Measurements from ENCODE around the gene GIMAP8. TPM values are rescaled to one million over a fixed set of nuclear protein-coding genes. Genes with fewer than 3 reads are reported as not detected.
A peak's percentile ranks its signal among the peaks of the same experiment; 100 is the strongest.

GIMAP8 gene
- total RNA-seq, 1 donor from 2014 or later: 1.6 TPM

GRCh38 chr7:150410680-150411346 is 39.6 kb upstream of the GIMAP8 start:
- peak in 1 of 2 donors; percentile 58 for DNase-seq (ENCODE audit: low spot score in 2 of 2)
- FAIRE-seq: no peak

DNA sequence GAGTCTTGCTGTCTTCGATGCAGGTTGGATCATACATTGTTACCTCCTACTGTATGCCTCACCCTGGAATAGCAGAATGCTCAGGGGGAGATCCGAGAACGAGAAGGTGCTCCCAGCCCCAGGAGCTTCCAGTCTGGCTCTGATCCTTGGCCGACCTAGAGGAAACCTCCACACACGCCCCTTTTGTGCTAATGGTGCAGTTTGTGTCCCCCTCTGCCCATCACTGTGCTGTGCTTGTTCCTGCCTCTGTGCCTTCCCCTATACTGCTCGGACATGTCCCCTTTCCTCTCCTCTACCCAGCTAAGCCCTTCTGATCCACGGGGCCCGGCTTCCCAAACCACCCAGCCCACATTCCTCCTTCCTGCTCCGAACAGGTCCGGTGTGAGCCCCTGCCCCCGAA is 38.8 kb upstream of the GIMAP8 start:
- no peak for DNase-seq (ENCODE audit: low spot score in 2 of 2)
- no peak for FAIRE-seq

DNA sequence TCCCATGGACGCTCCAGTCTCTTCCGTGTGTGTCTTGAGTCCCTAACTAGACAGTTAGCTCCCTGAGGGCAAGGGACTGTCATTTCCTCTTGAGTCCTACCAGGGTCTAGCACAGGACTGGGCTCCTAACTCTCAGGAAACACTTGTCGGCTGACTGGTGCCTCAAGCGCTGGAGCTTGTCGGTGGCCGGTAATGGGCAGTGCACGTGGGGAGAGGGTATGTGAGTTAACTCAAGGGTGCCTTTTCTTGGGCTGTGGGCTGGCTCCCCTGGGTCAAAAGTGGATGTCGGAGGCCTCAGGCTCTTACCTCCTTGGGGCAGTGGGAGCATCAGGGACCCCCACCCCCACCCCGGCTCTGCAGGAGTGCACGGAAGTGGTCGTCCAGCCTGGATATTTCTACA is 38.4 kb upstream of the GIMAP8 start:
- DNase-seq (ENCODE audit: low spot score in 2 of 2): no peak
- FAIRE-seq: no peak

- DNase-seq (ENCODE audit: low spot score in 2 of 2): no peak
- no peak for FAIRE-seq
Observed at GRCh38 chr7:150412518-150413488, 37.6 kb upstream of the GIMAP8 start.

GRCh38 chr7:150413640-150414081 is 36.8 kb upstream of the GIMAP8 start:
- DNase-seq (ENCODE audit: low spot score in 2 of 2) (no peak), FAIRE-seq (no peak)

- FAIRE-seq (no peak), DNase-seq (ENCODE audit: low spot score in 2 of 2) (no peak)
Observed at GRCh38 chr7:150415161-150416153, 35.0 kb upstream of the GIMAP8 start.

DNA sequence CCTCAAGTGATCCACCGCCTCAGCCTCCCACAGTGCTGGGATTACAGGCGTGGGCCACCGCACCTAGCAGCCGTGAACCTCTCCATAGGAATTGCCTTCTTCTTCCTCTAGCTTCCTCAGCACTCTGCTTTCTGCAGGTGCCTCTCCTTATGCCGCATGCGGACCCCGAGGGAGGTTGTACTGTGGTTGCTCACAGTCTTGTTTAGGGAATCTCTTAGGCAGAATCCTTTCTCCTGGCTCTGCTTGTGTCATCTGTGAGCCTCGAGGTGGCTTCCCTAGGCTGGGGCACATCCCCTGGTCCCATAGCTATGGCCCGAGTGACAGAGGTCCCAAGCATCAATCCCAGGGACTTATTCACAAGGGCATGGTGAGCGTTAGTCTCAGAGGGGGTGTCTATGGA is 33.2 kb upstream of the GIMAP8 start:
- DNase-seq (ENCODE audit: low spot score in 2 of 2) (no peak), FAIRE-seq (no peak)

- FAIRE-seq (no peak), DNase-seq (ENCODE audit: low spot score in 2 of 2) (no peak)
Observed at GRCh38 chr7:150417863-150418262, 32.6 kb upstream of the GIMAP8 start.

- no peak for DNase-seq (ENCODE audit: low spot score in 2 of 2)
- FAIRE-seq: no peak
Observed at GRCh38 chr7:150420242-150420641, 30.2 kb upstream of the GIMAP8 start.

DNA sequence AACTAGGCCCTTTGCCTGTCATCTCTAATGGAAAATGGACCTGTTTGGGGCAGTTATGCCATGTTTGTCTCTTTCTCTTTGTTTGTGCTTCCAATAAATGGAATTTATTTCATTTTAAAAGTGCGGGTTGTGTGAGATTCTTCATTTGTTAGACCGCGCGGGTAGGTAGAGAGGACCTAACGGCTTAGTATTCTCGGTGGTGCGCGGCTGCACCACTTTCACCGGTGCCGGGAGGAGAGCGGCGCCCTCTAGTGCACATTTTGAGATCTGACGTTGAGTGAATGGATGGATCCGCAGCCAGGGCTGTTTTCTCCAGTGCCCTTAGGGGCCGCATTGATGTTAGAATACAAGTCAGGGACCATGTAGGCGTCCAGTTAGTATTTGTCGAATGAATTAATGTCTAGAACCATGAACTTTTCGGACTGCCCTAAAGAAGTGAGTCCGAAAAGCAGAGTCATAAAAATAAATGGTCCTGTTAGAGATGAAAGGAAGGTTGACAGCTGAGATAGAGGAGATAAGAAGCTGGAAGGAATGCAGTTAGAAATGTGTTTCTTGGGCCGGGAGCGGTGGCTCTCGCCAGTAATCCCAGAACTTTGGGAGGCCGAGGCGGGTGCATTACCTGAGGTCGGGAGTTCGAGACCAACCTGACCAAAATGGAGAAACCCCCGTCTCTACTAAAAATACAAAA is 29.3 kb upstream of the GIMAP8 start:
- DNase-seq (ENCODE audit: low spot score in 2 of 2): peak; percentile 56 to 80
- no peak for FAIRE-seq

GRCh38 chr7:150421831-150422230 is 28.6 kb upstream of the GIMAP8 start:
- no peak for DNase-seq (ENCODE audit: low spot score in 2 of 2)

GRCh38 chr7:150425670-150426069 is 24.8 kb upstream of the GIMAP8 start:
- FAIRE-seq (no peak), DNase-seq (ENCODE audit: low spot score in 2 of 2) (no peak)

More at GRCh38 chr7:150421831-150422230, 28.6 kb upstream of the GIMAP8 start:
- no peak for FAIRE-seq

GRCh38 chr7:150428671-150429451 is 21.6 kb upstream of the GIMAP8 start:
- DNase-seq (ENCODE audit: low spot score in 2 of 2) (peak in 1 of 2 donors; percentile 56), FAIRE-seq (no peak)

DNA sequence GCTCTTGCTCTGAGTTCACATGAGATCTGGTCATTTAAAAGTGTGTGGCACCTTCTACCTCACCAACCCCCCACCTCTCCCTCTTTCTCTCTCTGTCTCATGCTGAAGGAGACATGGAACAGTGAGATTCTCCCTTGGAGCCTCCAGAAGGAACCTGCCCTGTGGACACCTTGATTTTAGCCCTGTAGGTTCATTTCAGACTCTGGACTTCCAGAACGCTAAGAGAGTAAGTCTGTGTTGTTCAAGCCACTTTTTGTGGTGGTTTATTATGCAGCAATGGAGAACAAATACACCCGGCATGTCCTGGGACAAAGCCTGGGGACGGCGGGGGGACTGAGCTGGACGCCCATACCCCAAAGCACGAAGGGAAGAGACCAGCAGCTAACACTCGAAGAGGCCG is 20.7 kb upstream of the GIMAP8 start:
- FAIRE-seq (no peak), DNase-seq (ENCODE audit: low spot score in 2 of 2) (no peak)

DNA sequence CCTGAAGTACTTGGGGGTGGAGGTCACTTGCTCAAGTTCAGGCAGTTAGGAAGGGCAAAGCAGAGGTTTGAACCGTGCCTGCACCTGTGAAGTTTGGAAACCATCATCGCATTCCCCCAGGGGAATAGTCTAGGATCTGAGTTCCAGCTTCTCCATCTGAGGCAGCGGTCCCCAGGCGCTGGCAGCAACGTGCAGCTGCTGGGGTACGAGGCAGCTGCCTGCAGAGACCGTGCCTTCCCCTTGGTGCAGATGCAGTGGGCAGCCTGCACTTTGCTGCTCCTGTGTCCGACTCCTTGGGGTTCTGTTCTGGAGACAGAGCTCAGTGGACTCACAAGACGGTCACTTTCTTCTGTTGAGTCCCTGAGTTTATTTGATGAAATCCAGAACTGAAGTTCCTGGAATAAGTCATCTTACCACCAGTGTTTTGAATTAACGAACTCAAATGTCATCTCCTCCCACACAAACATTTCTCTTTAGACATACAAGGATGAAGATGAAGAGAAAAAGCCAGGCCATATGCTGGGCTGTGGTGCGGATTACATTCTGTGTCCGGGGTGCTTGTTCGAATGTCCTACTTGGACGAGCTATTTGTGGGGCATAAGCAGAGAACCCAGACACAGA is 19.9 kb upstream of the GIMAP8 start:
- FAIRE-seq: no peak

DNA sequence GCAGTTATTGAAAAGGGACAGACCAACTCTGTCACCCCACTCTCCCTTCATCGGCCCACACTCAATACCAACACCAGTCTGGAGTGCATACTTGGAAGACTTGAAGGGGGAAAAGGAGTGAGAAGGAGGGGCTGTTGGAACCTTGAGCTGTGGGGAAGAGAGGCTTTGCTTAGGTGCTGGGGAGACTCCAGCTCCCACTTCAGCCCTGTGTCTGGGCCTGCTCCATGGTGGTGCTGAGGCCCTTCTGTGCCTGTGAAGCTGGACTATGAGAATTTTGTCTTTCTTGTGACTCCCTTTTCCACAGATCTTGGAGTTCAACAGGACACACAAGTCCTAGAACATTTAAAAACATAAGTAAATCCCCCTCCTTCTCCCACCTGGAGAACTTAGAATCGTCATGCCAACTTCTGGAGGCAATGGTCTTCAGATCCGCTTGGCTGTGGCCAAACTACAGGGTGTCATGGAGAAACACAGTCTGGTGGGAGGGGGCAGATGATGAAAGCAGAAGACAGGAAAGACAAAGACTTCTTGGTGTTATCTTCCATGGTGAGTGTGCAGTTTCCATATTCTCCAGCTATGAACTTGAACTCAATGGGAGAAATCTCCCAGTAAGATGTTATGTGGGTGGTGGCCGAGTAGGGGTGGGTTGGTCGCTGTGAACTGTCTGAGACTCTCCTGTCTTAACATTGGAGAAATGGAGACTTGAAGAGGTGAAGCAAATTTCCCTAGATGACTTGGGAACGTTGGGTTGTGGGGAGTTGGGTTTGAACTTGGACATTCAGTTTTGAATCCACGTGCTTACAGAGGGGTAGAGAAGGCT is 18.4 kb upstream of the GIMAP8 start:
- DNase-seq (ENCODE audit: low spot score in 2 of 2) (no peak), FAIRE-seq (no peak)

More for the DNA sequence above, 19.9 kb upstream of the GIMAP8 start:
- DNase-seq (ENCODE audit: low spot score in 2 of 2): no peak

Data from frontal cortex (tissue), 4 donors.